Umbilical cord (tissue), 2 donors: Measurements from ENCODE around the gene SLCO3A1. TPM values are rescaled to one million over a fixed set of nuclear protein-coding genes. Genes with fewer than 3 reads are reported as not detected.
"Not testable (repeated sequence)": the region's sequence is repeated elsewhere in the genome, so short reads cannot be mapped to it uniquely, and the experiment has no call there.

Source experiments
- DNase-seq: peaks from one replicate; pipeline ENCODE4 v3.0.0-alpha.2; 2015; ENCODE audit warnings: low spot score
- total RNA-seq: library from RNA; depleted of rRNA; stranded (reverse); fragments of >200 nt; gene quantifications from one replicate; pipeline ENCODE4 v1.2.3, GENCODE V29; 2014; ENCODE audit warnings: low replicate concordance; ENCODE audit not compliant: insufficient read depth

SLCO3A1 gene
- total RNA-seq, 1 donor from 2014 or later, result 10.1 TPM

DNA sequence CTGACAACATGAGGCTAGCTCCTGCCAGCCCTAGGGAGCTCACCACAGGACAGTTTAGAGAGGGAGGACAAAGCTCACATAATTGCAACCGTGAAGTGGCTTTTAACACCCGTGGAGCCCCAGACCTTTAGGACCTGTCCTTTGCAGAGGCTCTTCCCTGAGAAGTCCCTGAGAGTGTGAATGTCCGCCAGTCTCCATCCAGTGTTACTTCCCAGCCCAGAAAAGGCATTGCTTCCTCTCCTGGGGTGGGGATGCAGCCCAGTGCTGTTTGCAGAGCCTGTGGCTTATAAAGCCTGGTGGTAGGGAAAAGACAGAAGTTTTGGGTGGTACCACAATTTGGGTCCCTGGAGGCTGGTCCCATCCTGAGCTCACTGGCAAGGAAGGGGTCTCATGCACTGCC, 182.0 kb downstream of the SLCO3A1 start:
- DNase-seq, result no peak

DNA sequence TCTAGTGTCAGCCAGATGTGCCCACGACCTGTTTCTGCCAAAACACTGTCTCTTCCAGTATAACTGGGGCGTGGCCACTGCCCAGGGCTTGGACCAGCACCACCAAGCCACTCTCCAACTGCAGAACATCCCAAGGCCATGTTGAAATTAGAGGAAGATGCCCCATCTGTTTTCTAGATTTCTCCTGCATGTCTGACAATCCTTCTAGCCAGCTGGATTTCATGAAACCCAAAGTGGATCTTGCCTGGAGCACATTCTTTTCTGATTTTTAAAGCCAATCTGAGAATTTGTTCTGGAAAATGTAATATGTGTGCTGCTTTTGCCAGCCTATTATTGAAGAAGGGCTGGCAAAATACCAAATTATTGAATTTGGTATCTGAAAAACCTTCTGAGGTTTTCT, 182.5 kb downstream of the SLCO3A1 start:
- no peak for DNase-seq

DNA sequence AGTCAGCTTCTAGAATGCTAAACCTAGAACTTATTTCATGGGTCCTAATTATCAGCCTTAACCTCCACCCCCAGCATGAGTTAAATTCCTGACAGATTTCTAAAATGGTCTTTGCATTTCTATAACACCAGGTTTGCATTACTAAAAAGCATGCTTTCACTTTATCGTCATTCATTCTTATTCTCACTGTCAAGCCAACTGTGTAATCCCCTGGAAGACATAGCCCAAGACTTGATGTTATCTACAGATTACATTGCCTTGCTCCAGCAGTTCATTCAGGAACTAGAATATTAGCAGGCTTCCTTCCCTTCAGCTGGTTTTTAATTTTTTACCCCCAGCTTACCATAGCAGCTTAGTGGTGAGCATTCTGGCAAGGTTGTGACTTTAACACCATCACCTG, 184.0 kb downstream of the SLCO3A1 start:
- DNase-seq, result no peak

DNA sequence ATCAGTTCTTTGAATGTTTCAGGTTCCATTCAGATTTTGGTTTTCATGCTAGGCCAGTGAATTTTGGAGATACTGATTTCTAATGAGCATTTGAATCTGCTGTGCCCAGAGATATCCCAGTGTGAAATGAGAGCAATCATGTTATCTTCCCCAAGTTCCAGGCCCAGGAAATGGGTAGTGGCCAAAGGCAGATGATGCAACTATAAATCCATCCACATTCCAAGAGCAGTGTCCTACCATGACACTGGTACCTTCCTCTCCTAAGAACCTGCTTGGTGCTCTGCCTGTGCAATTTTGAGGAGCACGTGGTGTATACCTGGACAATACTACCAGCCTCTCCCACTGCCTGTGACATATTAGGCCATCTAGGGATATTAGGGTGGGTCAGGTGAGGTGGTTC, 186.8 kb downstream of the SLCO3A1 start:
- no peak for DNase-seq

DNA sequence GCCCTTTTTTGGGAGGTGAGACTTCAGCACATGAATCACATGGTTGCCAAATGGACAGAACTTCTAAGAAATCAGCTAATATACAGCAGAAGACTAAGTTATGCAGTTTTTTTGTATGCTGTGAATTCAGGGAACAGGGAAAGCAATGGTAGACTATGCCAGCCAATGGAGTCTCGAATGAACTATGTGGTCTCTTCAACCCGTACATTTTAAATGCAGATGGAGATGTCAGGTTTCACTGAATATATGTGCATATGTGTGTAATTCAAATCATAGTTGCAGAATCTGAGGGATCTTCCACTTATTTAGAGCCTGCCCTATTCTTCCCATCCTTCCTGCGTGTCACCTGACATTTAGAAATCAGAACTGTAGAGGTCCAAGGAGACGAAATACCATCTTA, 187.9 kb downstream of the SLCO3A1 start:
- no peak for DNase-seq

DNA sequence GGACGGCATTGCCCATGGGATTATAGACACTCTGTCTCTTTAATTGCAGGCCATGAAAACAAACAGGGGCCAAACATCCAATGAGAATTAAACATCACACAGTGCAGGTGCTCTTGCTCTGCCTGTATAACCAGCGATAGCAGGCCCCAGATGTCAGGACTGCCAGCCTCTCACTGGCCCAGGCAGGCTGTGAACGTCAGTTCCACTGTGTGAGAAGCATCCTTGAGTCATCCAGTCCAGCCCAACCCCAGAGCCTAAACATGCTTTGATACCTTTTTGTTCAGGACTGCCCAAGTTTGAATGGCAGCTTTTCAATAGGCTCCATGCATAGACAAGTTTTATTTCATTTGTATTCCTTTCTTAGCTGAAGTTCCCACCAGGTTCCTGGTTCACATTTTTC, 189.8 kb downstream of the SLCO3A1 start:
- DNase-seq, result no peak

DNA sequence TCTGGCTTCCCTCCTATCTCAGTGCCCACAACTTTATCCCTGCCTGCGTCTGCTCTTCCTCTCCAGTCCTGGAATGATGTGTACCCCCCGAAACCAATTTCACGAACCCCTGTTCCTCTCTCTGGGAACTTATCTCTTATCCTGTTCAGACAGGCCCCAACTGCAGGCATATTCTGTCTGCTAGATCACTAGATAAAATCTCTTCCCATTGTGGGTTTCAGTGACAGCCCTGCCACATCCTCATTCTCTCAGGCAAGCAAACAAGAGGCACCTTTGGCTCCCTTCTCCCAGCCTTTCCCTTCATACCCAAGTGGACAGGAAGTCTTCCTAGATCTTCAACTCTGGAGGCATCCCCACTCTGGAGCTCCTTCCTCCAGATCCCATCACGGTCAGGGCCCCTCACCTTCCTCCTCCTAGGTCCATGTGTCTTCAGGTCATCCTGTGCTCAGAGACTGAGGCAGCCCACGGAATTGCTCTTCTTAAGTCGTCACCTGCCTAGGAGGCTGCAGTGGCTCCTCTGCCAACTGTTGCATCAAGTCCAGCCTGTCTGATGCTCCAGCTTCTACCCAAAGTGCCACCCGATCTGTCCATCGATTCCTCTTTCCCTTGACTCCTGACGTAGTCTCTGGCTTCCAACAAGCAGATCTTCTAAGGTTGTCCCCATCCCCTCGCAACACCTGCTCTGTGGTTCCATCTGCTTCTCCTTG, 190.8 kb downstream of the SLCO3A1 start:
- no peak for DNase-seq

DNA sequence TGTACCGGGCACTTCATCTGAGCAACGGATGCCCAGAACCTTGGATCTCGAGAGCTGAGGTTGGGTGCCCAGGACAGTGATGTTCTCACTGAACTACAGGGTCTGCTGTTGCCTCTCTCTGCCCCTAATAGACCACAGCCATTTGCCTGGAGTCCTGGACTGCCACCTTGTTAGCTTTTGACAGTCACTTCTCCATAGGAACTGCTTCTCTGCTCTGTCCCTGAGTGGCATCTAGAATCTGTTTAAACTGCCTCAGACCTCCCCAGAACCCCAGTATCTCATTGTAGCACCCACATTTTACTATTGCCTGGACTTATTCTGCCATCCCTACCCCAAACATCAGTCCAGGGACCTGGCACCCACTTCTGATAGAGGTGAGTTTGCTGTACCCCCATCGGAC, 194.4 kb downstream of the SLCO3A1 start:
- DNase-seq, result no peak

DNA sequence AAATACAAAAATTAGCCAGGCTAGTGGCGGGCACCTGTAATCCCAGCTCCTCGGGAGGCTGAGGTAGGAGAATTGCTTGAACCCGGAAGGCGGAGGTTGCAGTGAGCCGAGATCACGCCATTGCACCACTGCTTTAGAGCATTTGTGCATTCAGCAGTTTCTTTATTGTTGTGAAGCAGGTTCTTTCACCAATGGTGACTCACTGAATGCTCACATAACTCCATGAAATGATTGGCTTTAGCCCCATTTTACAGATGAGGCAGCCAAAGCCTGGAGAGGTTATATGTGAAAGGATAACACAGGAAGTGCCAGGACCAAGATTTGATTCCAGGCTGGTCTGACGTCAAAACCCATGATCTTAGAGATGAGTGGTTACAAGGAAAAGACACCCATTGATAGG, 195.2 kb downstream of the SLCO3A1 start:
- DNase-seq, result no peak

DNA sequence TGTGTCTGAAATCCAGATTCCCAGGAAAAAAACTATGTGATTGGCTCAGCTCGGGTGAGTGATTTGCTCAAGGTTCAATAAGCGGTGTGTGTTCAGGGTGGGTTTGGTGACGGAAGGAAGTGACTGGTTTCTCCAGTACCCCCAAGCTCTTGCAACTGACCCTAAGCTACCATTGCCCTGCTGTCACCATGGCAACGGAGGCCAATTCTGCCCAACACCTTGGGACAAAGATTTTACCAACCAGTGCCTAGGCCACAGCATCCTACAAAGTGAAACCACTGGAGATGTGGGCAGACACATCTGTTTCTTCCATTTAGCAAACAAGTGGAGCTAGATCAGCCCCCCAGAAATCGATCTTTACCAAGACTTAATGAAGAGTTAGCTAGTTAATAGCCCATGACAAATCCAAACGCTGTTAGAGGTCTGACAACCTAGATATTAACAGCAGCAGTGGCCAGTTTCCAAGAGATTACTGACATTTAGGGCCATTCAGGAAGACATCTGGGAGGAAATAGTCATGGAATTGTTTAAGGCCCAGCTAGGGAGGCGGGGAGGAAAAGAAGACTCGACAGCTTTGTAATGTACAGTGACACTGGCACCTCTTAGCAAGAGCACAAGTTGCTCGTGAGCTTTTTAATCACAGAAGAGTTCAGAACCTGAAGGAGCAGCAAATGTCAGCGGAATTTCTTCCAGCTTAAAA, 195.9 kb downstream of the SLCO3A1 start:
- no peak for DNase-seq

DNA sequence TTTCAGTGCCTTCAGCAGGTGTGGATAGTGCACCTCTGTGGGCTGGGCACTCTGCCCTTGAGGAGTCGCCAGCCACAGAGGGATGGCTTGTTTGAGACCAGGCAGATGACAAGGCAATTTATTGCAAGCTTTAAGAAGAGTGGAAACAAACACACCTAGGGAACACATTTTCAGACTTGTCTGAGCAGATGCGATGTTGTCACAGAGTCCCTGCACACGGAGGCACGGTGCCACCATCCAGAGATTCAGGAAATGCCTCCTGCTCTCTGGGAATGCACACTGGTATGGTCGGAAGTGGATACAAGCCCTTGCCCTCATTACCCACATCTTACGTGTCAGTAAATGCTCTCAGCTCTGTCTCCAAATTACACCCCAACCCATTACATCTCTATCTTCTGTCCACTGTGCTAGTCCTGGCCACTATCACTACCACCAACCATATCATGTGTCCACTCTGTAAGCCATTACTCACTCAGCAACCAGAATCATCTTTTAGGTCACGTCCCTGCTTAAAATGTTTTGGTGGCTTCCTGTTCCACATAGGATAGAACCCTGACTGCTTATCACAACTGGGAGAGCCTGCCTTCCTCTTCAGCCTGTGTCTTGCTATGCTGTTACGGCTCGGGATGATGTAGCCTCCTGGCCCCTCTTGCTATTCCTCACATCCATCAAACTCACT, 196.9 kb downstream of the SLCO3A1 start:
- DNase-seq, result no peak

DNA sequence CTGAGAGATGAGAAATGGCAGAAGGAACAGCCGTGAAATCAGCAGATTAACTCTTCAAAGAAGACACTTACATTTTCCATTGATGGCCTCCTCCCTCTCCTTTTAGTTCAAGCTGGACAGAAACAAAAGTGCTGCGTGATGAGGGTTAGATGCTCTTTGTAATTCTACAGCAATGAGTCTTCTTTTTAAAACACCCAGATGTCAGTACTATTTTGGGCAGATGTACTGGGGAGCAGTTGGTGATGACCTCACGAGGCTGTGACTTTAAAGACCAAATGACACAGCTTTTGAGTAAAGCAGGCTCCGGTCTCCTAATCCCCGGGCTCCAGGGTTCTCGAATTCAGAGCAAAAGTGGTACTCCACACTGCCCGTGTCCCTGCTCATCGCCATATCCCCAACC, 198.2 kb downstream of the SLCO3A1 start:
- peak; percentile 47 for DNase-seq

DNA sequence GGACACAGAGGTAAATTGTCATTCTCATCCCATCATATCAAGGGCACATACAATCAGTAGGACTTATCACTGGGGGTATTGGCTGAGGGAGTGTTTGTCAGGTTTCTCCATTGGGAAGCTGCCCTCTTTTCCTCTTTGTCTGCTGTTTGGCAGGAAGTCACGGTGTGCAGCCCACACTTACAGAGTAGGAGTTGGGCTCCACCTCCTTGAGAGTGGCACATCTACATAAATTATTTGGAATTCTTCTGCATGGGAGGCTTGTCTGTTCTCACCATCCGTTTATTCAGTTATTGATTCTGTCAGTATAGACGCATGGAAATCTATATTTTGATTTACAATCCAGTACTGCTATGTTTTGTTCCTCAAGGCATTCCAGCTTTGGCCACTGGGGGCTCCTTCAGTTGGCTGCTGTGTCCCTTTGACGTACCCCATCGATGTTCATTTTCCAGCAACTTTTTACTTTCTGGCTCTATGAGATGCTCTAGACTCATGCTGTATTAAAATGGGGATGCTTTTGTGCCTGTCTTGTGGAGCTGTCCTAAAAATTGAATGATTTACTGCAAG, 200.3 kb downstream of the SLCO3A1 start:
- no peak for DNase-seq

DNA sequence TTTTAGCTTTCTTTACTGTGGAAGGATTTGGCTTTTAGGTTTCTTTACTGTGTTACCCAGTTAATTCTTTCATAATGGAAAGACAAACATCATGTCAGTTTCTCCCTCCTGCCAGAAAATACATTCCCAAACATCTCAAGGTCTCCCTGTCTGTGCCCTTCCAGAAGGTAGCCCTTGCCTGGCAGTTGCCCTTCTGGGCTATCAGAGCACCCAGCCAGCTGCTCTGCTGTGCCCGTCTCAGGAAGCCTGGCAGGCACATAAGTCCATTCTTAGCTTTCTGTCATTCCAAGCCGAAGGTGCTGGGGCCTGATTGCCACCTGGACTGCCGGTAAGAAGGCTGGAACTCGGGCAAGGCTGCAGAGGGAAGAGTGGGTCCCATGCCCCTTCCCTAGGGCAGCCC, 203.4 kb downstream of the SLCO3A1 start:
- DNase-seq, result no peak

DNA sequence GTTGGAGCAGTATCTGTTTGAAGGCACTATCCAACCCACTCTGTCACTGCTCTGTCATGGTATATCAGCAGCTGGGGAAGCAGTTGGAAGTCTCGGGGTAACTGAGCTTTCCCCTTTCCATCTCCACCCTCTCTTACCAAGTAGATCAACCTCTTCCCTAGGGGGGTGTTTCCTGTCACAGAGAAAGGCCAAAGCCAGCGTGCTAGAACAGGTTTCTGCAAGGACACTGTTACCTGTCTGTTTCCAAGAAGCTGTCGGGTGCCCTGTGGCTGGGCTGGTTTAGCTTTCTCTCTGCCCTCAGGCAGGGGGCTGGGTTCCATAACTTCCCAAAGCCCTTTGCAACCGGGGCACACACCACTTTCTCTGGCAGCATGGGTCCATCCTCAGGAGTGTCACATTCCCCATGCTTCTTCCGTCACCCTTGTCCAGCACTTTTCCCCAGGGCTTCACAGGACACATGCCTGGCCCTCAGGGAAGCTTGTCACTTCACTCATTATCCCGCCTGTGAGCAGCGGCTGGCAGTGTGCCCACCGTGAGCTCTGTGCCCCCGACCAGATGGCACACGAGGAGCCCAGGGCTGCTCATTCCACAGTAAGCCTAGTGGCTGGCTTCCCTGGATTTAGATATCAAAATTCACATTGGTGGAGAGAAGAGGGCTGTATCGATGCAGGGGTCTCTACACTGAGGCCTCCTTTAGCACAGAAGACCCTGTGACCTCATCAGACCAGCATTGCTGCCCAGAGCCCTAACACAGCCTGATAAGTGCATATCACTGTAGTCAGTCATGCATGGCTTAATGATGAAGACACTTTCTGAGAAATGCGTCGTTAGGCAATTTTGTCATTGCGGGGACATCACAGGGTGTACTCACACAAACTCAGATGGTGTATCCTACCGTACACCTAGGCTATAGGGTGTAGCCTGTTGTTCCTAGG, 205.8 kb downstream of the SLCO3A1 start:
- DNase-seq, result peak; percentile 54

DNA sequence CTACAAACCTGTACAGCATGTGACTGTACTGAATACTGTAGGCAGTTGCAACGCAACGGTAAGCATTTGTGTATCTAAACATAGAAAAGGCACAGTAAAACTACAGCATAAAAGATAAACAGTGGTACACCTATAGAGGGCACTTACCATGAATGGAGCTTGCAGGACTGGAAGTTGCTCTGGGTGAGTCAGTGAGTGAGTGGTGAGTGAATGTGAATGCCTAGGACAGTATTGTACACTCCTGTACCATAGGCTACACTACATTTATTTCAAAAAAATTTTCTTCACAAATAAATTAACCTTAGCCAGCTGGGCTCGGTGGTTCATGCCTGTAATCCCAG, 206.4 kb downstream of the SLCO3A1 start:
- not testable (repeated sequence) for DNase-seq

DNA sequence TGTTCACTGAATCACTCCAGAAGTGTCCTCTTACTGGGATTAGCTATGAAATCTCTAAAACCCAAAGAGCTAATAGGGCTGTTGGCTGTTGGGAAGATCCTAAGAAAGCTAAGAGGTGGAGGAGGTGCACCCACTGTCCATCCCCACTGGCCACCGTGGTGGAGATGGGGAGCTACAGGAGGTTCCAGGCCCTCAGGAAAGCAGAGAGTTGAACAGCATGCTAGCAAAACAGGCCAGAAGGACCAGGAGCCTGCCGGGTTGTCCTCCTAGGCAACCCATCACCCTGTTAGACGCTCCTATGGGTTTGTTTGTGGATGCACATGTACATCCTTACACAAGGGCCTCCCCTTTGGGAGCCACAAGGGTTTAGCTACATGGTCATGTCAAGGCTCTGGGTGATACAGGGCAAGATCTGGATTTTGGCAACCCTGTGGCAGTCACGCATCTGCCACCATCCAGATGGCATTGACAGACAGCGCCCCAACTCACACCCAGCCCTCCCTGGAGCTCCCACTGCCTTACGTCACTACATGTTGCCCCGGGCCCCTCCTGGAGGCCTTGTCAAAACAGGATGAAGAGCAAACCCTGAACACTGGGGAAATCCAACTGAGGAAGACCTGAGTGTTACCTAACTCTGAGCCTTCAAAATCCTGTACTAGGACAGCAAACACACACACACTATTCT, 208.1 kb downstream of the SLCO3A1 start:
- no peak for DNase-seq

DNA sequence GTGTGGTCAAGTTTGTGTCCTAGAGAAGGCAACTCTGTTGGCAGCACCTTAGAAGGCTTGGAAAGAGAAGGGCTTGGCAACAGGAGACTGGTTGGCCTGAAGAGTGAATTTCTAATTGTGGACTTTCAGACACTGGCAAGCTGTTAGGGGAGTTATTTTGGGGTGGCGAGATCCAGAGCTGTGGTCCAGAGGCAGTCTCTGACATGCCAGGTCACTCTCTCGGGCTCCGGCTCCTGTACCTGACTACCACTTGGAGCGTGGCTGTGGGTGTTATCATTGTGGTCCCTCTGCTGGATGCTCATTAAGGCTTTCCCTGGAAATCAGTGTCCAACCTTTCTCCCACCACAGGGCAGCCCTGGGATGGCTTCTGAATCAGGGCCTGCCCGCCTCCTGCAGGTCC, 209.0 kb downstream of the SLCO3A1 start:
- DNase-seq, result no peak

DNA sequence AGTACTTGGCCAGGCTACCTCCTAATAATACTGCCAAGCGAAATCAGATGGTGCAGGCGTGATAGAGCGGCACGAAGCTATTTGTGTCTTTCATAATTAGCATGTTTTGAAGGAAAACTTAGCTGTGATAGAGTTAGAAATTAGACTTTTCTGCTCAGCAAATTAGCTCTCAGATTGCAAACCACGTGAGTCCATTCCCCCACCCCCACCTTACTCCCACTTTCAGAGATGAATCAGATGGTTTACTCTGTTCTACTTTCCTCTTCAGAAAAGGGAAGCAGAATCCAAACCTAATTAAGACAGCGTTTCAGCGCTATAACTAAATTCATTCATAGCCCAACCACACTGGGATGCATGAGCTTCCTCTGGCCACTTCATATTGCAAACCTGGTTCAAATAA, 214.6 kb downstream of the SLCO3A1 start:
- DNase-seq, result no peak

DNA sequence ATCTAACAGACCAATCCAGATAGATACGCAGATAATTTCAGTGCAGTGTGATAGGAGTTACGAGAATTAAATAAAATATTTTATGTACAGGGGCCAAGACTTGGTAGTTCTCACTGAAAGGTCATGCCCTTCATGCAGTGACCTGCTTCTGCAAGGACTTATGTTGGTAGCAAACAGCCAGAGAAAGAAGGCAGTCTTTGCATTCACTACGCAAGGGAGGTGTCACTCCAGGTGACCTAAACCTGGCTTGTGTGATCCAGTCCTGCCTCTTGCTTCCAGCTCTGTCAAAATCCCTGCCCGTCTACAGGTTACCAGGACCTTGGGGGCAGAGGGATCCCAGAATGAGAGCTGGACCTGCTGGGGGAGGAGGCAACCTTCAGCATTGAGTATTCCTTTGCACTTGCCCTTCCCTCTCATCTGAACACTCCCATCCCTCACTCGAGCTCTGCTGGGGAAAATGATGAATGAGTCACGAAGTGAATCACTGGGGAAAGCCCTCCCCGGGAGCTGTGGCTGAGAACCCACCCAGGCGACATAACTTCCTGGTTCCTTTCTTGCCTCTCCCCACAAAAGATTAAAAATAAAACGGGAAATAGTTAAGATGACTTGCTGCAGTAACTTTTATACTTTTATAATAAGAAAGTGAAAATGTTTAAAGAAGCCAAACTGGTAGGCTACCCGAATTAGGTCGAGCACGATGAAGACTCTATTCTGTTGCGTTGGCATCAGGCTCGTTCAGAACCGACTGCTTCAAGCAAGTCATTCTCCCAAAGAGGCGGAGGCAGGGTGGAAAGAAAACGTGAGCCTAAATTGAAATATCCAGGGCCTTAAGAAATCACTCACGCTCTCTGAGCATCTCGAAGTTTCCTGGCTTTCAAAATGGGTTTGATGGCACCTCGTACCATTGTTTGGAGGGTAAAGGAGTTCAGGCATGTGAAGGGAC, 216.1 kb downstream of the SLCO3A1 start:
- DNase-seq, result peak; percentile 66
